PC-3 (cell line): ENCODE measurements around the gene MCTP2.

Experiments used
- CTCF ChIP-seq: fragments of 300-600 bp; sonication (generic); conservative IDR thresholded peaks from 2 replicates; pipeline ENCODE4 v1.5.1; 2017; ENCODE audit warnings: antibody characterized with exemption, low read depth, mild to moderate bottlenecking, low read length
- EZH2 ChIP-seq: fragments of 300-600 bp; sonication (generic); IDR thresholded peaks from one replicate; pipeline ENCODE4 v1.6.1; 2017; ENCODE audit warnings: antibody characterized with exemption, mild to moderate bottlenecking, low read length; ENCODE audit not compliant: unreplicated experiment

GRCh38 chr15:94298364-94298763 is 67.0 kb downstream of the MCTP2 start:
- TF ChIP-seq CTCF (no peak), EZH2 (no peak)
